ENCODE measurements around the gene MAP3K6. TPM values are rescaled to one million over a fixed set of nuclear protein-coding genes. Genes with fewer than 3 reads are reported as not detected.
A peak's percentile ranks its signal among the peaks of the same experiment; 100 is the strongest.

Gene MAP3K6
- total RNA-seq, 2 donors from 2014 or later = 21.7 to 41.0 TPM

- intact Hi-C loops (cut with DNase I) = no loop called here
Measured at GRCh38 chr1:27367160-27367650, 444 bp upstream of the MAP3K6 start.

GRCh38 chr1:27366113-27366410 is 699 bp downstream of the MAP3K6 start:
- H3K27ac ChIP-seq = peak overlapping the region; percentile 93
- DNase-seq = peak; percentile 89
- H3K27me3 ChIP-seq = no peaks in the 10 kb centered on the region
- TF ChIP-seq CTCF (IDR thresholded peaks at IDR 0.05) = no peak
- no peaks in the 10 kb centered on the region for H3K9me3 ChIP-seq
- H3K4me1 ChIP-seq = peaks cover 4% of the 10 kb centered on the region
- peak overlapping the region; percentile 67 for H3K4me3 ChIP-seq
- H3K9ac ChIP-seq (ENCODE audit: low read depth in 2 of 2, low read length in 2 of 2) = peak overlapping the region; percentile 81 to 87
- no peaks in the 10 kb centered on the region for H3K36me3 ChIP-seq
- intact Hi-C loops (cut with DNase I) = no loop called here

More at GRCh38 chr1:27367160-27367650, 444 bp upstream of the MAP3K6 start:
- Histone ChIP-seq H3K9ac (ENCODE audit: low read depth in 2 of 2, low read length in 2 of 2) (peak overlapping the region; percentile 81 to 93), H3K36me3 (no peaks in the 10 kb centered on the region), H3K27me3 (no peaks in the 10 kb centered on the region), H3K4me3 (peak overlapping the region; percentile 67), H3K4me1 (peaks cover 4% of the 10 kb centered on the region), H3K9me3 (no peaks in the 10 kb centered on the region), H3K27ac (peak overlapping the region; percentile 93)
- TF ChIP-seq CTCF (IDR thresholded peaks at IDR 0.05) = no peak
- DNase-seq = no peak

- peak; percentile 93 for DNase-seq
- intact Hi-C loops (cut with DNase I) = no loop called here
- Histone ChIP-seq H3K27ac (peak overlapping the region; percentile 93), H3K36me3 (no peaks in the 10 kb centered on the region), H3K9me3 (no peaks in the 10 kb centered on the region), H3K4me3 (peak overlapping the region; percentile 67), H3K9ac (ENCODE audit: low read depth in 2 of 2, low read length in 2 of 2) (peak overlapping the region; percentile 81 to 87), H3K27me3 (no peaks in the 10 kb centered on the region), H3K4me1 (peaks cover 4% of the 10 kb centered on the region)
- TF ChIP-seq CTCF (IDR thresholded peaks at IDR 0.05) = no peak
Measured at GRCh38 chr1:27365372-27366112, 1.2 kb downstream of the MAP3K6 start.

- H3K27ac ChIP-seq = peak overlapping the region; percentile 93
- H3K9me3 ChIP-seq = no peaks in the 10 kb centered on the region
- H3K9ac ChIP-seq (ENCODE audit: low read depth in 2 of 2, low read length in 2 of 2) = peak overlapping the region; percentile 59 to 87
- DNase-seq = peak; percentile 25
- intact Hi-C loops (cut with DNase I) = no loop called here
- H3K27me3 ChIP-seq = no peaks in the 10 kb centered on the region
- peaks cover 4% of the 10 kb centered on the region for H3K4me1 ChIP-seq
- H3K4me3 ChIP-seq = peak overlapping the region; percentile 67
- no peaks in the 10 kb centered on the region for H3K36me3 ChIP-seq
- no peak for TF ChIP-seq CTCF (IDR thresholded peaks at IDR 0.05)
Measured at GRCh38 chr1:27364696-27365371, 1.9 kb downstream of the MAP3K6 start.

GRCh38 chr1:27363766-27364695 is 2.7 kb downstream of the MAP3K6 start:
- H3K27me3 ChIP-seq = no peaks in the 10 kb centered on the region
- H3K36me3 ChIP-seq = no peaks in the 10 kb centered on the region
- peaks cover 4% of the 10 kb centered on the region for H3K4me1 ChIP-seq
- DNase-seq = no peak
- no peaks in the 10 kb centered on the region for H3K9me3 ChIP-seq
- H3K9ac ChIP-seq (ENCODE audit: low read depth in 2 of 2, low read length in 2 of 2) = no peak overlapping the region
- intact Hi-C loops (cut with DNase I) = no loop called here
- no peak overlapping the region for H3K27ac ChIP-seq
- no peak for TF ChIP-seq CTCF (IDR thresholded peaks at IDR 0.05)
- no peak overlapping the region for H3K4me3 ChIP-seq
